Heart left ventricle (tissue), 13 donors: ENCODE results near the gene ABCC9.

ENCODE experiments used
- POLR2A ChIP-seq, 2 donors: fragments of 450-650 bp; IDR thresholded peaks; one replicate each; pipeline ENCODE4 v1.6.1; 2017; ENCODE audit warnings: antibody characterized with exemption in 2 of 2, mild to moderate bottlenecking in 2 of 2, moderate library complexity in 2 of 2
- TF ChIP-seq, protein P1 (sequence below), 12 donors: fragments of 200-600 bp; sonication (generic) in 4 of 12; IDR thresholded peaks; one replicate each; pipeline versions ENCODE4 v1.5.0 to v1.8.0; 2018 to 2022; ENCODE audit warnings: antibody characterized with exemption in 12 of 12, mild to moderate bottlenecking in 5 of 12
- donor health status: ischemic (EF 13 %, LVEDD 7.1; RV severe dilation, severe dysfunction).
- donor health status: DM: no; HTN: yes; CAD: no.
- donor health status: DM: no; HTN: no; CAD: no.
- donor health status: ischemic (EF 25% LVEDD 6.9; RV normal size, moderate dysfunction).
- donor health status: ischemic (EF 25% LVEDD 5.7; RV mildly dilated, moderate dysfunction).
- donor health status: ischemic (EF 35%, LVEDD 5.7; RV mildly dilated, moderate dysfunction).
- donor health status: nonischemic (EF 11% LVEDD 7.7; RV severe dilation, severe dysfunction).
- donor health status: DM: yes; HTN: yes; CAD: no.
- donor health status: PGD.
- donor health status: ischemic (EF 29% LVEDD 5.4; RV normal size, mild dysfunction).
- donor health status: nonischemic (EF 23%, LVEDD 6.1; RV moderate dilation, normal function).

DNA sequence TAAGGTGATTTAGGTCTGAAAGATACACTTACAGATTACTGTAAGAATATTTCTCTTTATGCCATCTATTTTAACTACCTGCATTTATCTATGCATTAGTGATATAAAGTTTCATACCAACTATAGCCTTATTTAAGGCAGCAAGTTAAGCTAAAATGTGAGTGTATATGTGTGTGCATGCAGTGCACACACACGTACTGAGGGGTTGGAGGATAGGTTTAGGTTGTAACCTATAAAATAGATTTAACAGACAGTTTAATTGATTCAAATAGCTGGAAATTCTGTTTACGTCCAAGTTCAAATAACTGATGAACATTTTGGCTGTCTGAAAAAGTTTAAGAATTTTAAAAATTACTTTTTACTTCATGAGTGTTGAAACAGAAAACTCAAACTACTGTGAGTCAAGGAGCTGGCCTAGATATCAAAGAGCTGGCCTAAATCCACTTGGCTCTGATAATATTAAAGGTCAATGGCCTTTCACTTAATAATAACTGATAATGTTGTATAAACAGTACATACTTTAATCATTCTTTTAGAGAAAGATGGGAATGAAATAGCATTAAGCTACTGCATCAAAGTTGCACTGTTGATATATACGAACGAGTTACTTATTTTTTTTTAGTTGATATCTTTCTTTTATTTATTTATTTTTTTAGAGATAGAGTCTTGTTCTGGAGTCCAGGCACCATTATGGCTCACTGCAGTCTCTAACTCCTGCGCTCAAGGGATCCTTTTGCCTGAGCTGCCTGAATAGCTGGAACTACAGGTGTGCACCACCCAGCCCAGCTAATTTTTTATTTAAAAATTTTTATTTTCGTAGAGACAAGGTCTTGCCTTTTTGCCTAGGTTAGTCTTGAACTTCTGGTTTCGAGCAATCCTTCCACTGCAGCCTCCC lies 152.9 kb downstream of the ABCC9 start:
- TF ChIP-seq, protein P1, sequence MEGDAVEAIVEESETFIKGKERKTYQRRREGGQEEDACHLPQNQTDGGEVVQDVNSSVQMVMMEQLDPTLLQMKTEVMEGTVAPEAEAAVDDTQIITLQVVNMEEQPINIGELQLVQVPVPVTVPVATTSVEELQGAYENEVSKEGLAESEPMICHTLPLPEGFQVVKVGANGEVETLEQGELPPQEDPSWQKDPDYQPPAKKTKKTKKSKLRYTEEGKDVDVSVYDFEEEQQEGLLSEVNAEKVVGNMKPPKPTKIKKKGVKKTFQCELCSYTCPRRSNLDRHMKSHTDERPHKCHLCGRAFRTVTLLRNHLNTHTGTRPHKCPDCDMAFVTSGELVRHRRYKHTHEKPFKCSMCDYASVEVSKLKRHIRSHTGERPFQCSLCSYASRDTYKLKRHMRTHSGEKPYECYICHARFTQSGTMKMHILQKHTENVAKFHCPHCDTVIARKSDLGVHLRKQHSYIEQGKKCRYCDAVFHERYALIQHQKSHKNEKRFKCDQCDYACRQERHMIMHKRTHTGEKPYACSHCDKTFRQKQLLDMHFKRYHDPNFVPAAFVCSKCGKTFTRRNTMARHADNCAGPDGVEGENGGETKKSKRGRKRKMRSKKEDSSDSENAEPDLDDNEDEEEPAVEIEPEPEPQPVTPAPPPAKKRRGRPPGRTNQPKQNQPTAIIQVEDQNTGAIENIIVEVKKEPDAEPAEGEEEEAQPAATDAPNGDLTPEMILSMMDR (IDR thresholded peaks at IDR 0.05) = no peak
- no peak for TF ChIP-seq POLR2A (IDR thresholded peaks at IDR 0.05)
